ENCODE measurements around the gene DENND1A.

DNA sequence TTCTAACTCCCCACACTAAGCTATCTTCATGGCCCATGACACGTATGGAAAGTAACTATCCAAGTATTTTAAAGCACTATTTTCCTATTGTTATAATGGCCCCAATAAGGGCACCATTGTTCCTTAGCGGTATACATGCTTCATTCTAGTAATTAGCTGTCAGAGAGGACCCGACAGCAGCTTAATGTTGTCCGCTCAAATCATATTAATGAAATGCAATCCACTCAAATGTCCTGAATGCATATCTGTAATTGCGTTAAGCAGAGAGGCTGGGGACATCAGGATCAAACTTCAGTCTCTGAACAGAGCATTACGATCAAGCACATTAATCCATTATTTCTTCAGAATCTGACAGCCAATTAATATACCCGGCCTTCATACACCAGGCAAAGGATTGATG, 434.2 kb downstream of the DENND1A start:
- TF ChIP-seq, protein P1, sequence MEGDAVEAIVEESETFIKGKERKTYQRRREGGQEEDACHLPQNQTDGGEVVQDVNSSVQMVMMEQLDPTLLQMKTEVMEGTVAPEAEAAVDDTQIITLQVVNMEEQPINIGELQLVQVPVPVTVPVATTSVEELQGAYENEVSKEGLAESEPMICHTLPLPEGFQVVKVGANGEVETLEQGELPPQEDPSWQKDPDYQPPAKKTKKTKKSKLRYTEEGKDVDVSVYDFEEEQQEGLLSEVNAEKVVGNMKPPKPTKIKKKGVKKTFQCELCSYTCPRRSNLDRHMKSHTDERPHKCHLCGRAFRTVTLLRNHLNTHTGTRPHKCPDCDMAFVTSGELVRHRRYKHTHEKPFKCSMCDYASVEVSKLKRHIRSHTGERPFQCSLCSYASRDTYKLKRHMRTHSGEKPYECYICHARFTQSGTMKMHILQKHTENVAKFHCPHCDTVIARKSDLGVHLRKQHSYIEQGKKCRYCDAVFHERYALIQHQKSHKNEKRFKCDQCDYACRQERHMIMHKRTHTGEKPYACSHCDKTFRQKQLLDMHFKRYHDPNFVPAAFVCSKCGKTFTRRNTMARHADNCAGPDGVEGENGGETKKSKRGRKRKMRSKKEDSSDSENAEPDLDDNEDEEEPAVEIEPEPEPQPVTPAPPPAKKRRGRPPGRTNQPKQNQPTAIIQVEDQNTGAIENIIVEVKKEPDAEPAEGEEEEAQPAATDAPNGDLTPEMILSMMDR (IDR thresholded peaks at IDR 0.05): no peak
- TF ChIP-seq EP300 (IDR thresholded peaks at IDR 0.05) (no peak), POLR2A (IDR thresholded peaks at IDR 0.05) (no peak), POLR2AphosphoS5 (IDR thresholded peaks at IDR 0.05) (no peak)
